GM19239 (cell line): ENCODE data around the gene DCLK1.
"Not testable (repeated sequence)": the region's sequence is repeated elsewhere in the genome, so short reads cannot be mapped to it uniquely, and the experiment has no call there.

Source experiments
- DNase-seq: peaks from one replicate; pipeline ENCODE4 v3.0.0; 2011; ENCODE audit warnings: low spot score; ENCODE audit not compliant: insufficient read length
- FAIRE-seq: peaks from 2 replicates; lab custom pipeline; 2011; peaks lifted over from hg19 to GRCh38; lab: Jason Lieb, UNC

The DCLK1 gene

GRCh38 chr13:36089130-36089647, 42.0 kb downstream of the DCLK1 start:
- no peak for FAIRE-seq
- no peak for DNase-seq

GRCh38 chr13:36088463-36088862, 42.7 kb downstream of the DCLK1 start:
- DNase-seq (no peak), FAIRE-seq (no peak)

- no peak for DNase-seq
- FAIRE-seq: no peak
Measured at GRCh38 chr13:36088001-36088400, 43.2 kb downstream of the DCLK1 start.

GRCh38 chr13:36086117-36086516, 45.1 kb downstream of the DCLK1 start:
- DNase-seq (no peak), FAIRE-seq (no peak)

- FAIRE-seq: no peak
Measured at GRCh38 chr13:36084131-36084530, 47.1 kb downstream of the DCLK1 start.

GRCh38 chr13:36082806-36083205, 48.4 kb downstream of the DCLK1 start:
- no peak for FAIRE-seq
- no peak for DNase-seq

More at GRCh38 chr13:36084131-36084530, 47.1 kb downstream of the DCLK1 start:
- DNase-seq: no peak

- no peak for FAIRE-seq
Measured at GRCh38 chr13:36082396-36082795, 48.8 kb downstream of the DCLK1 start.

GRCh38 chr13:36076211-36076610, 55.0 kb downstream of the DCLK1 start:
- DNase-seq: no peak
- no peak for FAIRE-seq

More at GRCh38 chr13:36082396-36082795, 48.8 kb downstream of the DCLK1 start:
- DNase-seq: no peak

- FAIRE-seq (no peak), DNase-seq (no peak)
Measured at GRCh38 chr13:36074659-36075058, 56.5 kb downstream of the DCLK1 start.

- FAIRE-seq (no peak), DNase-seq (no peak)
Measured at GRCh38 chr13:36072152-36072935, 58.8 kb downstream of the DCLK1 start.

- FAIRE-seq, DNase-seq: not testable (repeated sequence)
Measured at GRCh38 chr13:36070504-36071192, 60.5 kb downstream of the DCLK1 start.

GRCh38 chr13:36069881-36070366, 61.3 kb downstream of the DCLK1 start:
- no peak for FAIRE-seq

GRCh38 chr13:36068991-36069390, 62.2 kb downstream of the DCLK1 start:
- DNase-seq (no peak), FAIRE-seq (no peak)

More at GRCh38 chr13:36069881-36070366, 61.3 kb downstream of the DCLK1 start:
- no peak for DNase-seq

GRCh38 chr13:36068566-36068965, 62.6 kb downstream of the DCLK1 start:
- FAIRE-seq (no peak), DNase-seq (no peak)

GRCh38 chr13:36067746-36068381, 63.3 kb downstream of the DCLK1 start:
- no peak for FAIRE-seq
- no peak for DNase-seq

GRCh38 chr13:36062249-36062648, 68.9 kb downstream of the DCLK1 start:
- FAIRE-seq (no peak), DNase-seq (no peak)

- DNase-seq: no peak
- no peak for FAIRE-seq
Measured at GRCh38 chr13:36061621-36062020, 69.6 kb downstream of the DCLK1 start.

- DNase-seq: no peak
- FAIRE-seq: no peak
Measured at GRCh38 chr13:36061054-36061453, 70.1 kb downstream of the DCLK1 start.

- FAIRE-seq (no peak), DNase-seq (no peak)
Measured at GRCh38 chr13:36059321-36059720, 71.9 kb downstream of the DCLK1 start.

GRCh38 chr13:36058116-36058515, 73.1 kb downstream of the DCLK1 start:
- DNase-seq (no peak), FAIRE-seq (no peak)

GRCh38 chr13:36057547-36057946, 73.6 kb downstream of the DCLK1 start:
- no peak for FAIRE-seq
- DNase-seq: no peak
